H1 (cell line): ENCODE results near the gene ADGRL2. TPM values are rescaled to one million over a fixed set of nuclear protein-coding genes. Genes with fewer than 3 reads are reported as not detected.

Source experiments
- BRCA1 ChIP-seq: IDR thresholded peaks from 2 replicates; pipeline ENCODE4 v1.6.1; 2012; ENCODE audit warnings: low read depth, low read length, improper control_type of control experiment
- CREB1 ChIP-seq: IDR thresholded peaks from 2 replicates; pipeline ENCODE4 v1.6.1; 2012; ENCODE audit warnings: inconsistent platforms
- CTBP2 ChIP-seq: IDR thresholded peaks from 2 replicates; pipeline ENCODE4 v1.7.0; 2011; ENCODE audit warnings: borderline replicate concordance, mild to moderate bottlenecking, moderate library complexity, mixed read lengths, low read length; ENCODE audit not compliant: insufficient read depth, insufficient read length
- HDAC6 ChIP-seq: IDR thresholded peaks from one replicate; pipeline ENCODE4 v1.7.1; 2012; ENCODE audit warnings: low read depth, mild to moderate bottlenecking, inconsistent platforms, low read length, moderate library complexity
- RAD21 ChIP-seq, 2 experiments: IDR thresholded peaks in 1 of 2; conservative IDR thresholded peaks in 1 of 2; 2 replicates each; pipeline ENCODE4 v1.6.1; 2011; ENCODE audit warnings: low read depth in 2 of 2, low read length in 2 of 2, improper control_type of control experiment in 1 of 2, inconsistent platforms in 1 of 2, mild to moderate bottlenecking in 1 of 2, moderate library complexity in 1 of 2
- RBBP5 ChIP-seq: IDR thresholded peaks from 2 replicates; pipeline ENCODE4 v1.7.1; 2012; ENCODE audit warnings: low read depth, mild to moderate bottlenecking, inconsistent platforms, low read length, moderate library complexity, borderline replicate concordance
- RXRA ChIP-seq: IDR thresholded peaks from 2 replicates; pipeline ENCODE4 v1.6.1; 2011; ENCODE audit warnings: low read depth, mild to moderate bottlenecking, low read length, moderate library complexity; ENCODE audit not compliant: insufficient read depth
- SAP30 ChIP-seq: fragments of 300-600 bp; sonication (generic); IDR thresholded peaks from 2 replicates; pipeline ENCODE4 v1.7.1; 2012; ENCODE audit warnings: low read length, moderate library complexity, mild to moderate bottlenecking, inconsistent platforms; ENCODE audit not compliant: insufficient read depth, insufficient replicate concordance
- SIN3A ChIP-seq, 2 experiments: IDR thresholded peaks in 1 of 2; conservative IDR thresholded peaks in 1 of 2; 2 replicates each; pipeline ENCODE4 v1.6.1; 2011 to 2012; ENCODE audit warnings: low read length in 2 of 2, improper control_type of control experiment in 1 of 2, low read depth in 1 of 2, mild to moderate bottlenecking in 1 of 2
- SP1 ChIP-seq: IDR thresholded peaks from 2 replicates; pipeline ENCODE4 v1.6.1; 2011; ENCODE audit warnings: low read depth, low read length
- SP4 ChIP-seq: IDR thresholded peaks from 2 replicates; pipeline ENCODE4 v1.6.1; 2012; ENCODE audit warnings: low read length, inconsistent platforms
- SUZ12 ChIP-seq: fragments of 200-600 bp; sonication (generic); IDR thresholded peaks from 2 replicates; pipeline ENCODE4 v1.6.1; 2012; ENCODE audit warnings: mild to moderate bottlenecking, inconsistent platforms, low read length, moderate library complexity, mixed read lengths
- polyA plus RNA-seq, 7 experiments: library from polyadenylated mRNA; depleted of rRNA in 3 of 7; stranded (reverse) in 5 of 7; unstranded in 2 of 7; fragments of >200 nt in 5 of 7; fragments of 200-250 nt in 2 of 7; gene quantifications; 1 replicate in 5 of 7; 2 replicates in 1 of 7; 4 replicates in 1 of 7; pipeline versions ENCODE4 v1.2.1 to v1.2.3, GENCODE V29; 2011 to 2013; ENCODE audit warnings: missing spikeins in 2 of 7, mixed read lengths in 2 of 7
- total RNA-seq: library from RNA; stranded (reverse); fragmentation: NEBNext Ultra II Directional; extraction: Animal tissue kit (Norgen Biotek cat#: 25700); gene quantifications from 2 replicates; pipeline ENCODE4 v1.2.1, GENCODE V29; 2021
- TF ChIP-seq, protein P1 (sequence below): IDR thresholded peaks from 2 replicates; pipeline ENCODE4 v1.6.1; 2011; ENCODE audit warnings: low read depth, mild to moderate bottlenecking, low read length; ENCODE audit not compliant: insufficient read depth
- TF ChIP-seq, protein P2 (sequence below): IDR thresholded peaks from 2 replicates; pipeline ENCODE4 v1.6.1; 2012; ENCODE audit warnings: inconsistent platforms

ADGRL2 gene
- total and polyA plus RNA-seq, 2 of the 8 experiments (the other 6 are each of a cell fraction or from before 2014, with no cell fraction given) = 113 to 124 TPM

DNA sequence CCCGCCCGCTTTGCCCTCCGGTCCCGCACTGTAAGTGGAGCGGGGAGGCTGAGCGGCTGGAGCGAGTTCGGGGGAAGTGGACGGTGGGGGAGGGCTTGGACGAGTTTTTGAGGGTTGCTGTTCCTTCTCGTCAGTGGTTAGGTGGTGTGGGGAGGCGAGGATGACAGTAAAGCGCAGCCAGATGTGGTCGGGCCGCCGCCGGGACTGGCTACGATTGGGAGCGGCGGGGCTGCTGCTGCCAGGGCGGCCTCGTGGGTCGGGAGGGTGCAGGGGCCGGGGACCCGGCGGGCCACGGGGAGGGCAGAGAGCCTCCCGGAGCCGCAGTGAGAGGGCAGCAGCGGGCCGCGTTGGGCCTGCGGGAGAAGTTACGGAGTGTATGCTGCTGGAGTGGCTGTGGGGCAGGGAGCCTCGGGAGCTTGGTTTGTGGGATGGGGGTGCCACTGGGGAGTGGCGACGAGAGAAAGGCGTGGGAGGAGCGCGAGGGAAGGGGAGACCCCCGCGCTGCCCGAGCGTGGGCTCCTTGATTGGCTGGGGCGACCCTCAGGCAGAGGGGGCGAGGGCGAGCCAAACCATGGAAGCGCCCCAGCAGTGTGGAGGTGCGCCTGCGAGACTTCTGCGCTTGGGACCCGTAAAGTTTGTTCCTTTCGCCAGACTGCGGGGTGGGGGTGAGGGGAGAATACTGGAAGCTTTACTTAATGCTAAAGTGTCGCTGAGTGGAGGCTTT lies 2.1 kb downstream of the ADGRL2 start (continued):
- TF ChIP-seq, protein P1, sequence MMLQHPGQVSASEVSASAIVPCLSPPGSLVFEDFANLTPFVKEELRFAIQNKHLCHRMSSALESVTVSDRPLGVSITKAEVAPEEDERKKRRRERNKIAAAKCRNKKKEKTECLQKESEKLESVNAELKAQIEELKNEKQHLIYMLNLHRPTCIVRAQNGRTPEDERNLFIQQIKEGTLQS = no peak
- no peak for TF ChIP-seq SP1
- 0 out of 2 replicates have a peak, but pooled peaks have one; percentile 16 for TF ChIP-seq CREB1
- peak; percentile 53 to 60 for TF ChIP-seq RAD21 (IDR thresholded peaks at IDR 0.05 in 1 of 2, conservative IDR thresholded peaks at IDR 0.05 in 1 of 2; ENCODE audit: low read depth in 2 of 2, low read length in 2 of 2)
- no peak for TF ChIP-seq HDAC6
- peak in 1 of 2 experiments; percentile 7; a peak in 1 of 4 replicates for TF ChIP-seq SIN3A (conservative IDR thresholded peaks at IDR 0.05 in 1 of 2, IDR thresholded peaks at IDR 0.05 in 1 of 2; ENCODE audit: low read depth in 1 of 2, low read length in 2 of 2)
- TF ChIP-seq RBBP5 = peak; percentile 89; the same call in 1 of the 2 replicates
- TF ChIP-seq SP4 = 0 out of 2 replicates have a peak, but pooled peaks have one; percentile 12
- no peak for TF ChIP-seq RXRA
- peak; percentile 54 for TF ChIP-seq CTBP2
- TF ChIP-seq, protein P2, sequence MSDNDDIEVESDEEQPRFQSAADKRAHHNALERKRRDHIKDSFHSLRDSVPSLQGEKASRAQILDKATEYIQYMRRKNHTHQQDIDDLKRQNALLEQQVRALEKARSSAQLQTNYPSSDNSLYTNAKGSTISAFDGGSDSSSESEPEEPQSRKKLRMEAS = peak; percentile 41; the same call in 1 of the 2 replicates
- no peak for TF ChIP-seq BRCA1
- TF ChIP-seq SUZ12 = peak; percentile 58; the same call in 1 of the 2 replicates
- peak; percentile 15 for TF ChIP-seq SAP30
- TF ChIP-seq, all 59 proteins: peak for 14
